ENCODE data around the gene PHLPP1.

DNA sequence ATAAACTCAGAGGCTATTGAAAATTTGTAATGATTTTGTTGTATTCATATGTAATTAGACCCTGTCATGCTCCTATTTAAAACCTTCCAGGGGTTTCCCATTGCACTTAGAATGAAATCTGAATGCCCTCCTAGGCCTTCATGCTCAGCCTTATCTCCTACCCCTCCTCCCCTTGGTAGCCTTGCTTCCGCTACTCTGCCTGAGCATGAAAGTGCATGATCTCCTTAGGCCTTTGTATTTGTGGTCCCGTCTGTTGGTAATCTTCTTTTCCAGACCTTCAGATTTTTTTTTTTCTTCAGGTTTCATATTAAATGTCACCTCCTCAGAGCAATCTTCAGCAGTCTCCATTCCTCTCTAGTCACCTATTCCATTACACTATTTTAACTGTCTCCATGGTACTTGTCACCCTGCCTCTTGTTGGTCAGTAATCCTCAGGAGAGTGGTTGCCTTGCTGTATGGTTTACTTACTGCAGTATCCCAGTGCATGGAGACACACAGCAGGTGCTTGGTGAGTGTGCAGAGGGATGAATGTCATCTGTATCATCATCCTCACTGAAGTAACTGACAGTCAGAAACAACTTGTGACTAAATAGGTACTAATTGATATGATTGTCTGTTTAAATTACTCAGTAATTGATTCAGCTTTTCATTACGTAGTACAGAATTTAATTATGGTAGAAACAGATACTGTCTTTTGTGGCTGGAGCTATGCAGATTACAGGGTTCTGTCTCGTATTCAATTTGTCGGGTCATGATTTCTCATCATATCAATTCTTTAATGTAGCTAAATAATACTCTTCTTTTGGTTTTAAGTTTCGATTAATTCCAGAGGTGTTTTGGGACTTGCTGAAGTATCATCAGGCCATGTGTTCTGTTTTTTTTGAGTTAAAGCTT is 63.9 kb downstream of the PHLPP1 start:
- TF ChIP-seq POLR2A (IDR thresholded peaks at IDR 0.05; ENCODE audit: low read length) (no peak), GATA1 (IDR thresholded peaks at IDR 0.05; ENCODE audit: low read depth, low read length) (no peak)
